Mucosa of gallbladder (tissue), 1 donor: Measurements from ENCODE around the gene FRMD4A. TPM values are rescaled to one million over a fixed set of nuclear protein-coding genes. Genes with fewer than 3 reads are reported as not detected.
"Not testable (repeated sequence)": the region's sequence is repeated elsewhere in the genome, so short reads cannot be mapped to it uniquely, and the experiment has no call there.

ENCODE experiments used
- DNase-seq: peaks from one replicate; pipeline ENCODE4 v3.0.0-alpha.2; 2020; ENCODE audit warnings: low spot score
- total RNA-seq: library from RNA; stranded (reverse); gene quantifications from one replicate; pipeline ENCODE4 v1.2.1, GENCODE V29; 2021
- donor health status: DM: no; HTN: no; CAD: no.

FRMD4A gene
- total RNA-seq, 1 donor from 2014 or later, result 55.4 TPM

DNA sequence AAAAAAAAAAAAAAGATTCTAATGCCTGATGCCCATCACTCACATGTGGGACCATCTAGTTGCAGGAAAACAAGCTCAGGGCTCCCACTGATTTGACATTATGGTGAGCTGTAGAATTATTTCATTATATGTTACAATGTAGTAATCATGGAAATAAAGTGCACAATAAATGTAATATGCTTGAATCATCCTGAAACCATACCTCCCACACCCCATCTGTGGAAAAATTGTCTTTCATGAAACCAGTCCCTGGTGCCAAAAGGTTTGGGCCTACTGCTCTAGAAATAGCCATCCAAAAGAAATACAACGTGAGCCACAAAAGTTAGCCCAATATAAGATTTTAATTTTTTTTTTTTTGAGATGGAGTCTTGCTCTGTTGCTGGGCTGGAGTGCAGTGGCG lies 478.8 kb downstream of the FRMD4A start:
- no peak for DNase-seq

GRCh38 chr10:13848520-13849445 lies 481.9 kb downstream of the FRMD4A start:
- DNase-seq, result no peak

GRCh38 chr10:13847201-13847631 lies 483.5 kb downstream of the FRMD4A start:
- no peak for DNase-seq

- no peak for DNase-seq
Observed at GRCh38 chr10:13845897-13846296, 484.8 kb downstream of the FRMD4A start.

GRCh38 chr10:13844651-13845050 lies 486.1 kb downstream of the FRMD4A start:
- no peak for DNase-seq

GRCh38 chr10:13842117-13842516 lies 488.6 kb downstream of the FRMD4A start:
- DNase-seq, result no peak

GRCh38 chr10:13840036-13840435 lies 490.7 kb downstream of the FRMD4A start:
- DNase-seq, result no peak

GRCh38 chr10:13839430-13839990 lies 491.2 kb downstream of the FRMD4A start:
- no peak for DNase-seq

DNA sequence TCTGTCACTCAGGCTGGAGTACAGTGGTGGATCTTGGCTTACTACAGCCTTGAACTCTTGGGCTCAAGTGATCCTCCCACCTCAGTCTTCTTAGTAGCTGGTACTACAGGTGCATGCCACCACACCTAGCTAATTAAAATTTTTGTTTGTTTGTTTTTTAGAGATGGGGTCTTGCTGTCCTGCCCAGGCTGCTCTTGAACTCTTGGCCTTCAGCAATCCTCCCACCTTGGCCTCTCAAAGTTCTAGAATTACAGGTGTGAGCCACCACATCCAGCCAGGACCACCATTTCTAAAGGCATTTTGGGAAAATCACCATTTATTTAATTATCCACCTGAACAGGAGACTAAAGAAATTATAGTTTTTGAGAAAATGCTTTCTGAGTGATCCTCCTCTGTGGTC lies 491.7 kb downstream of the FRMD4A start:
- no peak for DNase-seq

GRCh38 chr10:13837966-13838365 lies 492.8 kb downstream of the FRMD4A start:
- DNase-seq, result no peak

DNA sequence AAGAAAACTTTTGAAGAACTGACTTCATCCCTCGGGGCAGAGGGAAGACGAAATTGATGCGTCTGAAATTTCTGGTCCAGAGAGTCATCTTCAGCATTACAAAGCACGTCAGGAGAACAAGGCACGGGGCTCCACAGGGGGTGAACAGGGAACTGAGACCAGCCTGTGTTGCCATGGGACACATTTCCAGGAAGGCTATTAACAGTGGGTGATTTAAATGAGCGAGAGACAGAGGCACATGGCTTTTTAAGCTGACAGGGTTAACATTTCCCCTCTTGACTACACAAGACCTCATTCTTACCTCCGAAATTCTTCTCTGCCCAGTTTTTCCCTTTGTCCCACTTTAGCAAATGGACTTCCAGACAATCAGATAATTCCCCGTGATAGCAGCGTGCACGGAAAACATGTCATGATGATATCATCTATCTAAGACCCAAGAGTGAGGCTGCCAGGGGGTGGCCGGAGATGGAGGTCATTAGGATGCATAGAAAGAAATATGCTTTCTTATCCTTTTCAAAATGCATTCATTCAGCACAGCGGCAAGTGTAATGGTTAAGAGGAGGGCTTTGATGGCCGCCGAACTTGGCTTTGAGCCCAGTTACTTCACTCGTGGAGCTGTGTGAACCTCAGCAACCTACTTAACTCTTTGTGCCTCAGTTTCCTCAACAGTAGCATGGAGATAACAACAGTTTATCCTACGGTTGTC lies 496.0 kb downstream of the FRMD4A start:
- DNase-seq, result peak; percentile 27

- DNase-seq, result no peak
Observed at GRCh38 chr10:13831711-13832141, 499.0 kb downstream of the FRMD4A start.

DNA sequence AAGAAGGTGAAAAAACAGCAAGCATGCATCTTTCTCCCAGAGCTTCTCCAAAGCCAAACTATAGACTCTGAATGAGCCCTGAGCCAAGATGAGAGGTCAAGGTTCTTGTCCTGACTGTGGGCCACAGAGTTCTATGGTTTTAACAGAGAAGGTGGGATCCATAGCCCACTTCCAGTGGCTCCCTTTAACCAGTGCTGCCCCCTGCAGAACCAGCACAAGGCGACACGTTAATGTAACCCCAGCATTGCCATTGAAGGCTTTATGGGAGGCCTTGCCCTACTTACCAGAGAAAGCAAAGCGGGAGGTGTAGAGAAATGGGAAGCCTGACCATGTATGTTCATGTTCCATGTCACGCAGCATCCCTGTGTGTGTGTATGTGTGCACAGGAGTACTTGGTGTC lies 500.3 kb downstream of the FRMD4A start:
- no peak for DNase-seq

DNA sequence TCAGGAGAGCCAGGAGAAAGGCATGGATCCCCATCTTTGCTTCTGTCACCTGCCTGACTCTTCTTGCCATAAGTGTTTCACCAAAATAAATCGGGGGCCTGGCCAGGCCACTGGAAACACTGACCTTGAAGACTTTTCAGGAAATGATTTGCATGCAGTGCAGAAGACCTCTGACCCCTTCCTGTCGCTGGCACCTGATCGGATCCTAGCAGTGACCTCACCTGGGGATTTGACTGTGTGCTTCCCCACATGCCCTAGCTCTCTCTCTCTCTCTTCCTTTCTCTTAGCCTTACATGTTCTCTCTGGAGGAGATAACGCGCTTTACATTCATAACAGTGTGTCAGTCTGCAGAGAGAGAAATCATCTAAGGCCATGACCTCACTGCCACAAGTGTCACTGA lies 500.9 kb downstream of the FRMD4A start:
- DNase-seq, result no peak

DNA sequence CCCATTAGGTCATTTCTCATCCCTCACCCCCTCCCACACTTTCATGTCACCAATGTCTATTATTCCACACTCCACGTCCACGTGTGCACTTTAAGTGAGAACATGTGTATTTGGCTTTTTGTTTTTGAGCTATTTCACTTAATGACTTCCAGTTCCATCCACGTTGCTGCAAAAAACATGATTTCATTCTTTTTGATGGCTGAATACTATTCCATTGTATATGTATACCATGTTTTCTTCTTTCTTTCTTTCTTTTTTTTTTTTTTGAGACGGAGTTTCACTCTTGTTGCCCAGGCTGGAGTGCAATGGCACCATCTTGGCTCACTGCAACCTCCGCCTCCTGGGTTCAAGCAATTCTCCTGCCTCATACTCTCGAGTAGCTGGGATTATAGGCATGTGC lies 502.4 kb downstream of the FRMD4A start:
- DNase-seq, result not testable (repeated sequence)

DNA sequence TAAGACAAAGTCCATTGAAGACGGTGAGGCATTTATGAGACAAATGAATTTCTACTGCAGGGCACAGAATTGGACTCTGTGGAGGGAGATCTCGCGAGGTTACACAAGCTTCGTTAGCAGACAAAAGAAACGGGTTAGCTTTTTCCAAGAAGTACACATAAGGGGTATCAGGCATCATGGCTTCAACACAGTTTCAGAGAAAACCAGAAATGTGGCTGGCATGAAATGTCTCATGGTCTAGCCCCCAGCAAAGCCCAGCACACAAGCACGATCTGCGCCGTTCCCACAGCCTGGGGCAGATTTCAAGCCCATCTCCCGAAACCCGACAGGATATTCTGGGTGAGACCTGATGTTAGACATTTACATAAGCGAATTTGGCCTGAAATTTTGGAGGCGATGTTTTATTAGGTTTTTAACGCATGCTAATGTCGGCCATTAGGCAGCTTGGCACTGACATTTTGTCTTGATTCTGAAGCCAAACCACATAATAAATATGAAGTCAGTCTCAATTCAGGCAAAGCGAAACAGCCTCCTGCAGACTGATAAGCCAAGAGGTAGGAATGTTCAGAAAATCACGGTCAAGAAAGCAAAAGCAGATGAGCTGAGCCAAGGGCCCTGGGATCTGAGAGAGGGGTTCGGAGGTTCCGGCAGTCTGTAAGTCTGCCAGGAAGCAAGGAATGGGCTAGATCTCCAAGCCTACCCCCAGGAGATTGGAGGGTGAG lies 503.5 kb downstream of the FRMD4A start:
- DNase-seq, result no peak

GRCh38 chr10:13823709-13824405 lies 506.9 kb downstream of the FRMD4A start:
- DNase-seq, result no peak

- no peak for DNase-seq
Observed at GRCh38 chr10:13823096-13823708, 507.5 kb downstream of the FRMD4A start.

- no peak for DNase-seq
Observed at GRCh38 chr10:13822490-13822889, 508.2 kb downstream of the FRMD4A start.

DNA sequence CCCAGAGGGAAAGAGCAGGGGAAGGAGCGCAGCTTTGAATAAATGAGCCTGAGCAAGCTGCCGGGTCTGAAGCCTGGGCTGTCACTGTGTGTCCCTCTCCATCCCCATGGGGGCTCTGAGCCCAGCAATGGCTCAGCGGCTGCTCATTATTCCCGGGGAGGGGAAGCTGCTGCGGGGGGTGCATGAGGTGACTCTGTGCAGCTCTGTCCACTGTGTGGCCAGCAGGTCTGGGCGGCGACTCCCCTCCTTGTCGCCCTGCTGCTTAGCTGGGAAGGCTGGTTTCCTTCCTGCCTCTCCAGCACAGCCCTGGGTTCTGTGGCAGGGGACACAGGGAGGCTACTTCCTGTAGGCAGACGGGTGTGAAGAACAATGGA lies 509.8 kb downstream of the FRMD4A start:
- no peak for DNase-seq
